GM19467 (cell line): ENCODE results near the gene RNF225.
"Not testable (repeated sequence)": the region's sequence is repeated elsewhere in the genome, so short reads cannot be mapped to it uniquely, and the experiment has no call there.

Experiments used
- ATAC-seq: cut with Tn5 transposase; IDR thresholded peaks from one replicate; pipeline ENCODE4 v1.9.1; 2021; ENCODE audit warnings: mild to moderate bottlenecking, moderate library complexity; ENCODE audit not compliant: unreplicated experiment

The RNF225 gene

DNA sequence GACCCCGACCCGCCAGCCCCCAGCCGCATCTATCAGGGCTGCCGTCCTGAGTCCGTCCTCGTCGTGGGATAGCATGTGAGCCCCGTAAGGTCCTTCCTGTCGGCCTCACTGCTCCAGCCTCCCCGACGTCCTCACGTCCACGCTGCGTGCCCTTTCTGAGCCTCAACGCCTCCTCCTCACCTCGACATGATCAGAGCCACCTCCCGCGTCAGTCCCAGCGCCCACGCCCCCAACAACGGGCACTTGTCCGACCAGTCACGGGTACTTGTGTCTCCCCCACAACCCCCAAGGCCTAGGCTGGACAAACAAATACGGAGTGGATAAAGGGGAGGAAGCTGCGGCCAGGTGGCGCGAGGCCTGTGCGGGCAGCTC lies 33.6 kb upstream of the RNF225 start:
- ATAC-seq, result peak; percentile 22

DNA sequence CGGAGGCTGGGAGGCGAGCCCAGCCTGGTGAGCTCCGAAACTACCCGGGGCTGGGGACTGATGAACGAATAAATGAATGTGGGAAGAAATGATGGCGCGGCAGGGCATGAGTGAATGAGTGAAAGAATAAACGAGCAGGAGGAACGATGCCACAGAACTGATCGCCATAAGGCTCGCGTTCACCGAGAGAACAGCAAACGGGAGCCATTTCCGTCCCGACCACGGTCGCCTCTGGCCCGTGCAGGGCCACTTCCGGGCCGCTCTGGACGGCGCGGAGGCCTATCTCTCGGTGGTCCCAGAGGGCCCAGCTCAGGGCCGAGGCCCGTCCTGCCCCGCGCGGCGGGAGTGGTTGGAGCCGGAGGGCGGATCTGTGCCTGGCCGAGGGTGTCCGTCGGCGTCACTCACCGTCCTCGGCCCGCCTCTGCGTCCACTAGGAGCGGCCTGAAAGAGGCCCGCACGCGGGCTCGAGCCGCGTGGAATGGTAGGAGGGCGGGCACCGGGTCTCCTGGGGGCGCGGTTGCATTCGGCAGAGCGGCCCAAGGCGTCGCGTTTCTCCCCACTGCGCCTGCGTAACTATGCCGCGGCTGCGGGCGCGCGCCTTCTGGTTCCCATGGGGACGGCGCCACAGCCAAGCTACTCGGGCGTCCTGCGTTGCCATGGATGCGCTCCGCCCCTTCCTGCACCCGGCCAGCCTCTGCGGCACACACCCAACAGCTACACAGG lies 33.0 kb upstream of the RNF225 start, which contains the start of gene ZNF497:
Gene ZNF497 (minus strand): TSS at position 480 of the 723 bp plus-strand sequence. CDS start 5,116 bp downstream, outside the sequence.
- peak; percentile 84 for ATAC-seq

DNA sequence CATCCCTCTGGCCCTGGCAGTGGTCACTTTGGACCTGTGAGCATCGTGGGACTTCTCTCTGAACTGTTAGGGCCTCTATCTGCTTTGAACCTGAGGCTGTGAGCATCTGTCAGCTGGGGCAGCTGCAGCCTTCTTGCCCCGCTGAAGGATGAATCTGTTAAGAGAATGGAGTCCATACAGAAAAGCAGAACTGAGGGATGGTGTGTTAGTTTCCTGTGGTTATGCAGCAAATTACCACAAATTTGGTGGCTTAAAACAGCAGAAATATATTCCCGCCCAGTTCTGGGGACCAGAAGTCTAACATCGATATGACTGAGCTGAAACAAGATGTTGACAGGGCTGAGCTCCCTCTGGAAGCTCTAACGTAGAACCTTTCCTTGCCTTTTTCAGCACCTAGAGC lies 31.3 kb upstream of the RNF225 start:
- no peak for ATAC-seq

DNA sequence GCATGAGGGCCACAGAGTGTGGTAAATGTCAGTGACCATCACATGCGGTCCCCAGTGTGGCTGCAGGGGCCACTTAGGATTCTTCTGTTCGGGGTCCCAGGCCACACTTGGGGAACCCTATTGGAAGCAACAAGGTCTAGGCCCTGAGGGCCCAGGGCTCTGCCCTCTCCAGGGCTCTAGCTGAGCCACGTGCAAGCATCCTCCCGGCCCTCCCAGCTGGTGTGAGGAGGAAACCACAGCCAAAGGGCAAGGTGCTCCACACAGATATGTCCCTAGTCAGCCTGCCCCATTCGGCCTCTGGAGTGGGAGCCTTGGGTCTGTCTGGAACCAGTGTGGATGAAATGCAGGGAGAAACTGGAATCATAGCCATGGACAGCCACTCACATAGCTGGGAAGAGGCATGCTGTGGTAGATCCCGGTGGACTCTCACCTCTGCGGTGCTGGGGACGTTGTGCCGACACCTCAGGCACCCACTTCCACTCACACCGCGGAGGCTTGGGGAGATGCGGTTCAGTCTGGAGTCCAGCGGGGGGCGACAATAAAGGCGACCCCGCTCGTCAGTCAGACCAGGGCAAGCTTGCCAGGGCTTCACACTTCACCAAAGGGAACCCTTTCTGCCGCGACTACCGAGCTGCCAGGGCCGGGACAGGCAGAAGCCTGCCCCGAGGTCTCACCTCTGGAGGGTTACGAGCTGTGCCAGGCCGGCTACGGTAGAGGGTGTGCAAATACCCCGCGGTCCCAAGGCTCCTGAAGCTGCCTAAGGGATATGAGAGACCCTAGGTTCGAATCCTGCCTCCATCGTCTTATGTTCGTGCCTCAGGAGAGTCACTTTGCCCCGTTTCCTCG lies 28.6 kb upstream of the RNF225 start:
- ATAC-seq, result no peak

DNA sequence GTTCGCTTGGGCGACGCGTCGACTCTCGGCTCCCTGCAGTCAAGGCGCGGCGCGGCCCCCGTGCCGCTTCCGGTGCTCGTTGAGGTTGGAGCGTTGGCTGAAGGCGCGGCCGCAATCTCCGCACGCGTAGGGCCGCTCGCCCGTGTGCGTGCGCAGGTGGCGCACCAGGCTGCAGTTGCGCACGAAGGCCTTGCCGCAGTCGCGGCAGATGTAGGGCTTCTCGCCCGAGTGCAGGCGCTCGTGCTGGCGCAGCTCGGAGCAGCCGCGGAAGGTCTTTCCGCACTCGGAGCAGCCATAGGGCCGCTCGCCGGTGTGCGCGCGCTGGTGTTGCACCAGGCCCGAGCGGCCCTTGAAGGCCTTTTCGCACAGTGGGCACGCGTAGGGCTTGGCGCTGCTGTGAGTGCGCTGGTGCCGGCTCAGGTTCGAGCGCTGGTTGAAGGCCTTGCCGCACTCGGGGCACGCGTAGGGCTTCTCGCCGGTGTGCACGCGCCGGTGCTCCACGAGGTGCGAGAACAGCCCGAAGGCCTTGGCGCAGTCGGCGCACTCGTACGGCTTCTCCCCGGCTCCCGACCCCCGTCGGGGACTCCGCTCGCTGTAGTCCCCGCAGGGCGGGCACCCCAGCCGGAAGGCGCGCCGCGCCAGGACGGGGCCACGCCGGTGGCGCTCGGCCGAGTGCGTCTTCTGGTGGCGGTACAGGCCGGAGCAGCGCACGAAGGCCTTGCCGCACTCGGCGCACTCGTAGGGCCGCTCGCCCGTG lies 27.6 kb upstream of the RNF225 start:
- ATAC-seq, result no peak

DNA sequence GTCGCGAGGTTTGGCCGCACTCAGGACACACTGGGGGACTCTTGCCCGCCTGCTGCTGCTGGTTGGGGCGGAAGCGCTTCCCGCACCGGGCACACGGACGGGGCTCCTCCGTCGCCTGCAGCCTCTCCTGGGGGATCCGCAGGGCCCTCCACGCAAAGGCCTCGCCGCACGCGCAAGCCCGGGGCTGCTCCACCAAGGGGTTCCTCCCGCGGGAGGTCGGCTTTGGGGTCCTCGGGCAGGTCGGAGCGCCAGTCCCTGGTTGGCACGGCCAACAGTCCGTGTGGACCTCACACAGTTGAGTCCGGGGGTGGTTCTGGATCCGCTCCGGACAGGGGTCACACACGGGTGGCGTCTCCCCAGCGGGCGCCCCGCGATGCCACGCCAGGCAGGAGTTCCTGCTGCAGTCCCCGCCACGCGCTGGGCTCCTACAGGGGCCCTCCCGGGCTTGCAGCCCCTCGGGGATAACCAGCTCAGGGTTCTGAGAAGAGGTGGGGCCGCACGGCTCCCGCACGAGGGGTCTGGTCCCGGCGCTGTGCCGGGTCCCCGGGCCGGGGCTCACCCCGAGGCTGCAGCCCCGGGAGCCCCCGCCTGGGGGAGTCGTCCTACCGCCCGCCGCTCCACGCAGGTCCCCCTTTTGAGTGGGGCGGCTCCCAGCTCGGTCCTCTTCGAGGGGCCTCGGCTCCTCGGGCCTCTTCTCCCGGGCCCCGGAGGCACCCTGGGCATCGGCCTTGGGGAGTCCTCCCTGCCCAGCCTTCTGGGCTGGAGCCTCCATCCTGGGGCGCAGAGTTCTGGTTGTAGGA lies 26.7 kb upstream of the RNF225 start:
- ATAC-seq, result no peak

DNA sequence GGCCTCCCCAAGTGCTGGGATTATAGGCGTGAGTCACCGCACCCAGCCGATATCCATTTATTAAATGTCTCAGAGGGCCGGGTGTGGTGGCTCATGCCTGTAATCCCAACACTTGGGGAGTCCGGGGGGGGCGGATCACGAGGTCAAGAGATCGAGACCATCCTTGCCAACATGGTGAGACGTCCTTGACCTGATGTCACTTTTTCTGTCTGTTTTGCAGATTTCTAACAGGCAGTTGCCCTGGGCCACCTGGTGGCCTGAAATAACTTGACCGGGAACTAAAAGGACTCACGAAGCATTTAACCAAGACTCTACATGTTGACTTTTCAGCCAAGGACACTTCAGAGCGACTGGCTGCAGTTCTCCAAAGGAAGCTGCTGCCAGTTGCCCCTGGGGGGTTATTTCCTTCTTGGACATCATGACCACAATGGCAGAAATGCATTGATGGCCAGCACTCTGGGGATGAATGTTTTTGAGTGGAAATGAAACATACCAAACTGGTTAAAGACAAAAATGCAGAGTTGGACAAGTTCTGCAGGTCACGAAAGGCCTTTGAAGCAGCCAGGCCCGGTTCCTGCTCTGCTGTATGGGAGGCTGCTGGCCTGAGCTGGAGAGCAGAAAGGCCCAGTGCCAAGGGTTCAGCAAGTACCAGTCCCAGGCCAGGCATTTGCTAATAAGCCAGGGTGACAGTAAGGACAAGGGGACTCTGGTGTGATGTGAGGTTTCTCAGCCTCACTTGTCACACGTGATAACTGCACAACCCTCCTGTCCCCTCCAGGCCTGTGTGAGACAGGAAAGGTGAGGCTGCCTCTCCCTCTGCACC lies 22.9 kb upstream of the RNF225 start:
- no peak for ATAC-seq

DNA sequence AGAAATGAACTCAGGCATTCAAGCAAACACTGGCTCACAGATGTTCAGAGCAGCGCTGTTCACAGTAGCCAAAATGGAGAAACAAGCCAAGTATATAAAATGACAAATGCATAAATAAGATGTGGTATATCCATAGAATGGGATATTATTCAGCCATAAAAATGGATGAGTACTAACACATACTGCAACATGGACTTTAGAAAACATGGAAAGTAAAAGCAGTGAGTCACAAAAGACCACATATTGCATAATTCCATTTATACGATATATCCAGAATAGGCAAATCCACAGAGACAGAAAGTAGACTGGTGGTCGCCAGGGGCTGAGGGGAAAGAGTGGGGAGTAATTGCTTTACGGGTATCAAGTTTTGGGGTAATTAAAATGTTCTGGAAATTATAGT lies 21.3 kb upstream of the RNF225 start:
- no peak for ATAC-seq

DNA sequence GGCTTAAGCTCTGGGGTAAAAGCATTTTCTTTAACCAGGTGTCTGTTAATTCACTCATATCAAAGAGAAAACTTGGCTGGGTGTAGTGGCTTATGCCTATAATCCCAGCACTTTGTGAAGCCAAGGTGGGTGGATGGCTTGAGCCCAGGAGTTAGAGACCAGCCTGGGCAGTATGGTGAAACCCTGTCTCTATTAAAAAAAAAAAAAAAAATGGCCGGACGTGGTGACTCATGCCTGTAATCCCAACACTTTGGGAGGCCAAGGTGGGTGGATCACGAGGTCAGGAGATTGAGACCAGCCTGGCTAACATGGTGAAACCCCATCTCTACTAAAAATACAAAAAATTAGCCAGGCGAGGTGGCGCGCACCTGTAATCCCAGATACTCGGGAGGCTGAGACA lies 18.7 kb upstream of the RNF225 start:
- not testable (repeated sequence) for ATAC-seq

DNA sequence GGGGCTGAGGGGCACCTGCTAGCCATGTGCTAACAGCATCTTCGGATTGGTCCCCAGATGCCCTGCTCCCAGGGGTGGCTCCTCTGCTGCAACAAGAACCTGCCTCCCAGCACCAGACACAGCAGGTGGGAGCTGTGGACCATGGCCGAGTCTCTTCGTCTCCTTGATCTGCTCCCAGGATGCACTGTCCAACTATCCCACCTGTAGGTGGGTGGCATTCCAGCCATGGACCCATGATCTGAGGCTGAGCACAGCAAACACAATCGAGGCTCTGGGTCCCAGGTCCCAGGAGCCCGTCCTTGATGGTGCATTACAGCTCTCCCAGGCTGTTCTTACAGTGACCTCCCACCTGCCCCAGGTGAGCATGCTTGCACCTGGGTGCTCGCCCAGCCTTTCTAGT lies 16.2 kb upstream of the RNF225 start:
- ATAC-seq, result no peak

DNA sequence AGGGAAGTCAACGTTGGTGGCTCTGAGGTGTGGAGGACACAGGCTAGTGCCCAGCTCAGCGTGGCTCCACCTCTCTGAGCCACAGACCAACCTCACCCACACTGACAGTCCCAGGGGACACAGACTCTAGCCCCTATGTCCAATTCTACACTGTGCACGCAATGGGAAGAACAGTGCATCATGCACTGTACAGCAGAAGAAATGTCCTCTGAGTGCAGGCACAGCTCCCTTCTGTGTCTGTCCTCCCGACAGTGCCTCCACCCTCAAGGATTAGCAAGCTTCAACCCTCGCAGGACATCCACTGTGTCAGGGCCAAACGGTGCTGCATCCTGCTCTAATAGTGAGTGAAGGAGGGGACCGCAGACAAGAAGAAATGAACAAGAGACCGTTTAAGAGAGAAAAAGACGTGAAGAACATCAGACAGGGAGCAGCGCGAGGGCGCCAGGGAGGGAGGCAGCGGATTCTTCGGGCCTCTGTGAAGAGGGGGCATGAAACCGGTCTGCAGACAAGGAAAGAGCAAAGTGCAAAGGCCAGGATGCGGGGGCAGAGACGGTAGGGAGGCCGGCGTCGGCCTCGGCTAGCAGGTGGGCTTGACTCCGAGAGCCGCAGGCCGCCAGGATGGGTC lies 15.3 kb upstream of the RNF225 start:
- no peak for ATAC-seq

DNA sequence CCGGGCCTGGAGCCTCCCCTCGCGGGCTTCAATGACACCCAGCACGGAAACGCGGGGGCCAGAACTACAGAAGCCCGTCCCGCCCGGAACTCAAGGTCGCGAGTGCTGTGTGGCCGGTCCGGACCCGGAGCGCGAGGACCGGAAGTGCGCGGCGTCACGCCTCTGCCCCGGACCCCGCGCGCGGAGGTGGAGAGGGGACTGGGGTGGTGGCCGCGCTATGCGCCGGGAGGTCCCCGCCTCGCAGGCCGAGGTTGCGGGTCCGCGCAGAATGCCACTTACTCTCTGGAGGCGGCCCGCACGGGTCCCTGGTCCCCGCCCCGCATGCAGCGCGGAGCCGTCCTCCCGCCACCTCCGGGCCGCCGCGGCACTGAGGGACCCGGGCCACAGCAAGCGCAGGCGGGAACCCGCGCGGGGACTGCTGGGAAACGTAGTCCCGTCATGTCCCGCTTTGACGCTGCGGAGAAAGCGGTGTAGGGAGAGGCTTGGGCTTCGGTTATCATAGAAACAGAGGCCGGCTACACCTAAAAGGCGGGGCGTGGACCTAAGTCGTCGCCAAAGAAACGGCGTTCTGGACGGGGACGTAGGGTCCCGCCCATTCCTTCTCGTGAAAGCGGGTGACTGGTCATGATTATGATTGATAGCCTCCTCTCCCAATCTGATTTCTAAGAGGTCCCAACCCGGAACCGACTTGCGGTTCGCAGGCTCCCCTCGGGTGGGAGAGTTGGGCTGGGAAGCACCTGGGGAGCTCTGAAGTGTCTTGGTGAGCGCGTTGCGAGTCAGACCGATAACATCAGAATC lies 14.6 kb upstream of the RNF225 start, which contains the start of gene ZNF837:
Gene ZNF837 (minus strand): TSS at position 369 of the 798 bp plus-strand sequence. CDS start 11,698 bp downstream, outside the sequence.
- peak; percentile 83 for ATAC-seq

DNA sequence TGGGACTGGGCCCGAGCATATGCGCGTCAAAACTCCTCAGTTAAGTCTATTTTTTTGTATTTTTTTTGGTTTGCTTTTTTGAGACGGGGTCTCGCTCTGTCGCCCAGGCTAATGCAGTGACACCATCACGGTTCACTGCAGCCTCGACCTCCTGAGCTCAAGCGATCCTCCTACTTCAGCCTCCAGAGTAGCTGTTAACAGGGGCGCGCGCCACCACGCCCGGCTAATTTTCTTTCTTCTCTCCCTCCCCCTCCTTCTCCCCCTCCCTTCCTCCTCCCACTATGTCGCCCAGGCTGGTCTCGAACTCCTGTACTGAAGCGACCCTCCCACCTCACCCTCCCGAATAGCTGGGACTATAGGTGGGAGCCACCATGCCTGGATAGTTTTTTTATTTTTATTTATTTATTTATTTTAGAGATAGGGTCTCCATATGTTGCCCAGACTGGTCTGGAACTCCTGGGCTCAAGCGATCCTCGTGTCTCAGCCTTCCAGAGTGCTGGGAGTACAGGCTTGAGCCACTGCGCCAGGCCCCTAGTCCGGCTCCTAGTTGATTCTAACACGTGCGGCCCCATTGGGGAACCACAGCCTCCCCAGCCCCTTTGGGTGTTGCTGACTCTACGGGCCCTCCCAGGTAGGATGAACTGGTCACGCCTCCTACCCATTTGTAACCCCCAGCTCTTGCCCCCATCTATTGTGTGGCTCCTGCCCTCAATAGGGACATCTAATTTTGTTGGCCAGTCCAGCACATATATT lies 13.8 kb upstream of the RNF225 start:
- no peak for ATAC-seq

DNA sequence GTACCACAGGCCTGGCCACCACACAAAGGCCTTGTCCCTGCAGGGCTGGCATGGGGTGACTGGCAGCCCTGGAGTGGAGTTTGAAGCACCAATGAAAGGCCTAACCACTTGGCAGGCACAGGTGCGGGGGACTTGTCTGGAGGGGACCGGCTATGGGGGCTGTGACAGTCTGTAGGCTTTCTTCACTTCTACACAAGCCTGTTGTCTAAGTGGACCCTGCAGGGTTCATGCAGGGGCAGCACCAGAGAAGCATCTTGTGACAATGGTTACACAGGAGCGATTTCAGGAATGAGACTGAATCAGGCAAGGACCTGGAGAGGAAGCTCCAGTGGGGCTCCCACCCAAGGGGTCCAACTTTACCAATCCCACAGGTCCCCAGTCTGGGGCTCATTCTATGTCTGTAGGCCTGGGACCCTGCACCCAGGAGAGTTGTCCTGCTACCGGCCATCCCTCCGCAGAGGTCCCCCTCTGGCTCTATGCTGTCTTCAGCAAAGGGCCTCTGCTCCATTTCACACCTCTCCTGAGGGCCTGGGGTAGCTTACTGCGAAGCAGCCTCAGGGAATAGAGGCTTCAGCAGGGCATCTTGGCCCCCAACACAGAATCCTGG lies 12.4 kb upstream of the RNF225 start:
- no peak for ATAC-seq

DNA sequence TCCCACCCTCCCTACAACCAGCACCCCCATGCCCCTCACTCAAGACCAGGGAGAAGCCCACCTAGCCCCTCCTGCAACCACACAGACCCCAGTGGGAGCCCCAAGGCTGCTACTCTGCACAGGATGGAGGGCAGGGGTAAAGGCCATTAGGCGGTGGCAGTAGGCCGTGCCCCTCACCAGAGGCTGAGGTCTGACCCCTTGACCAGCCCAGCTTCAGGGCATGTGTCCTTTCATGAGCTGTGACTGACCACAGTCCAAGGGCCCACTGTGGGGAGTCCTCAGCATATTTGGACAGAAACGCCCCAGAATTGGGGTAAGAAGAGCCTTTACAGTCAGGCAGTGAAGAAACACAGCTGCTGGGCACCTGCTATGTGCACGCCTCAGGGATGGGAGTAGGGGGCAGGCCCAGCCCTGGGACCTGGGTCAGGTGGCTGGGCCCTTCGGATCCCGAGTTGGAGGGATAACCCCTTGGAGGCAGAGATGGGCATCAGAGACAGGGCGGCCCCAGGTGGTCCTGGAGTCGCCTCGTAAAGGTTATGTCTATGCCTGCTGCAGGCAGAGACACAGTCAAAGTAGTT lies 10.1 kb upstream of the RNF225 start:
- no peak for ATAC-seq

DNA sequence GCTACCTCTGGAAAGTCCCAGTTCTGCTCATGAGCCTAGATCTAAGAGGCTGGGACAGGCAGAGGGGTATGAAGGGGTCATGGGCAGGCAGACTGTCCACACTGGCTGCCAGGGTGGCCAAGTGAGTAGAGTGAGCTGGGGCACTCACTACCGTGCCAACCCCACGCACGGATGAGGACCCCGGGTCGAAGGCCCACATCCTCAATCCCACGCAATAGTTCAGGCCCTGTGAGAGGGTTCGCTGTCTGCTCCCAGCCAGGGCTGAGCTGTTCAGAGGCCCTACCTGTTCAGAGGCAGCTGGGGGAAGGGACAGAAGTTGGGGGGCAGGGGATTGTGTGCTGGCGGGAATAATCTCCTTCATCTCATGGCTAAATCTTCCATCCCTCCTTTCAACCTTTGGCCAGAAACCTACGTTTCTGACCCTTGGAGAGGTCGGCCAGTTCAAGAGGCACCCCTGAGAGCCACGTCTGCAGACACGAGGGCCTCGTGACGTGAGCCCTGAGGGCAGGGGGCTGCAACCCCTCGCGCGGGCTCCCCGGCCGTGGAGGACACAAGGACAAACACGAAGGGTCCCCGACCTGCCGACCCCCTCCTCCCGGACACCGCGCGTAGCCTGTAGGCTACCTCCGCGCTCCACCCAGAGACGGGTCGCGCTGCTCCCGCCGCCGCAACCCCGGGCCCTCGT lies 9.4 kb upstream of the RNF225 start:
- ATAC-seq, result no peak
